ENCODE measurements around the gene ARHGAP15. TPM values are rescaled to one million over a fixed set of nuclear protein-coding genes. Genes with fewer than 3 reads are reported as not detected.

ARHGAP15 gene
- total RNA-seq, 3 donors from 2014 or later: 5.3 to 8.2 (median 5.8) TPM

DNA sequence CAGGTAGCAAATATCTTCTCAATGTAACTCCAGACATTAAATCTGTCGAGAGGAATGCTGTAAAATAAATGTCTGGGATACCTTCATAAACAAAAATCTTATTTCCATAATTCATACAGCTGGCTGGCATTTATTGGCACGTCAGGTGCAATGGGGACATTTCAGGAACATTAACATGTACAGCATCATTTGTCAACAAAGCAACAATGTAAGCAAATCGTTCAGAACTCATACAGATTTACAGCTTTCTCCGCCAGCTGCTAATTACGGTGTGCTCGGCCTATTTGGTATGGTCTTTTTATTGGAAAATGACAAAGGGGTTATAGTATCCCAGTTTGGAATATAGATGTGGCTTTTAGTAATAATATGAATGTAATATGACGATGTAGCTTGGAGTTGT is 464.9 kb downstream of the ARHGAP15 start:
- ATAC-seq (no peak), DNase-seq (no peak)
- TF ChIP-seq, protein P1, sequence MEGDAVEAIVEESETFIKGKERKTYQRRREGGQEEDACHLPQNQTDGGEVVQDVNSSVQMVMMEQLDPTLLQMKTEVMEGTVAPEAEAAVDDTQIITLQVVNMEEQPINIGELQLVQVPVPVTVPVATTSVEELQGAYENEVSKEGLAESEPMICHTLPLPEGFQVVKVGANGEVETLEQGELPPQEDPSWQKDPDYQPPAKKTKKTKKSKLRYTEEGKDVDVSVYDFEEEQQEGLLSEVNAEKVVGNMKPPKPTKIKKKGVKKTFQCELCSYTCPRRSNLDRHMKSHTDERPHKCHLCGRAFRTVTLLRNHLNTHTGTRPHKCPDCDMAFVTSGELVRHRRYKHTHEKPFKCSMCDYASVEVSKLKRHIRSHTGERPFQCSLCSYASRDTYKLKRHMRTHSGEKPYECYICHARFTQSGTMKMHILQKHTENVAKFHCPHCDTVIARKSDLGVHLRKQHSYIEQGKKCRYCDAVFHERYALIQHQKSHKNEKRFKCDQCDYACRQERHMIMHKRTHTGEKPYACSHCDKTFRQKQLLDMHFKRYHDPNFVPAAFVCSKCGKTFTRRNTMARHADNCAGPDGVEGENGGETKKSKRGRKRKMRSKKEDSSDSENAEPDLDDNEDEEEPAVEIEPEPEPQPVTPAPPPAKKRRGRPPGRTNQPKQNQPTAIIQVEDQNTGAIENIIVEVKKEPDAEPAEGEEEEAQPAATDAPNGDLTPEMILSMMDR (IDR thresholded peaks at IDR 0.05): no peak
- no peaks in the 10 kb centered on the region for H3K36me3 ChIP-seq (ENCODE audit: low read depth)
- intact Hi-C loops (cut with DNase I, micrococcal nuclease): no loop called here
- no peak overlapping the region for H3K4me3 ChIP-seq
- H3K9me3 ChIP-seq: no peaks in the 10 kb centered on the region
- H3K4me1 ChIP-seq (ENCODE audit: low read depth): no peaks in the 10 kb centered on the region

- no peak for ATAC-seq
- no peak for DNase-seq
- TF ChIP-seq, protein P1 (IDR thresholded peaks at IDR 0.05): no peak
Measured at GRCh38 chr2:143594745-143595144, 465.5 kb downstream of the ARHGAP15 start.

DNA sequence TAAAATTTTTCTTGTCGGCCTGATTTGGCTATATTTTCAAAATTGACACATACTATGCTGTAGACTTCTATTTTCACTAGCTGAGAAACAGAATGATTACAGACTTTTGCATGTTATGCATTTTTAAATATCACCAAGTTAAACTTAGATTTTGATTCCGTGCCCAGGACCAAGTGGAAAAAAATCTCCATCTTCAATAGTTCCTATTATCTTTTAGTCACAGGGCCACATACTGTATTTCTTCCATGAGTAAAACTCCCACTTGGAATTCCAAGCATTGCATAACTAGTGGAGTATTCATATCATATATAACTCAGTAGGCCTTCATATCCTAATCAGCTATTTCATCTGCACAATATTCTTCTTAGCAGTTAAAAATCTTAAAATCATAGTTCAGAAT is 470.9 kb downstream of the ARHGAP15 start:
- intact Hi-C loops (cut with DNase I, micrococcal nuclease): no loop called here
- H3K4me1 ChIP-seq (ENCODE audit: low read depth): no peaks in the 10 kb centered on the region
- TF ChIP-seq, protein P1 (IDR thresholded peaks at IDR 0.05): no peak
- no peaks in the 10 kb centered on the region for H3K36me3 ChIP-seq (ENCODE audit: low read depth)
- ATAC-seq: no peak
- no peaks in the 10 kb centered on the region for H3K9me3 ChIP-seq
- no peak overlapping the region for H3K4me3 ChIP-seq
- DNase-seq: no peak

More at GRCh38 chr2:143594745-143595144, 465.5 kb downstream of the ARHGAP15 start:
- intact Hi-C loops (cut with DNase I, micrococcal nuclease): no loop called here
- no peak overlapping the region for H3K4me3 ChIP-seq
- no peaks in the 10 kb centered on the region for H3K9me3 ChIP-seq
- no peaks in the 10 kb centered on the region for H3K36me3 ChIP-seq (ENCODE audit: low read depth)
- H3K4me1 ChIP-seq (ENCODE audit: low read depth): no peaks in the 10 kb centered on the region

- intact Hi-C loops (cut with DNase I, micrococcal nuclease): no loop called here
- ATAC-seq (no peak), DNase-seq (no peak)
- TF ChIP-seq, protein P1 (IDR thresholded peaks at IDR 0.05): no peak
- Histone ChIP-seq H3K4me1 (ENCODE audit: low read depth) (no peaks in the 10 kb centered on the region), H3K4me3 (no peak overlapping the region), H3K9me3 (no peaks in the 10 kb centered on the region), H3K36me3 (ENCODE audit: low read depth) (no peaks in the 10 kb centered on the region)
Measured at GRCh38 chr2:143601828-143602227, 472.6 kb downstream of the ARHGAP15 start.

GRCh38 chr2:143603035-143603655 is 473.9 kb downstream of the ARHGAP15 start:
- H3K36me3 ChIP-seq (ENCODE audit: low read depth): no peaks in the 10 kb centered on the region
- intact Hi-C loops (cut with DNase I, micrococcal nuclease): no loop called here
- H3K9me3 ChIP-seq: no peaks in the 10 kb centered on the region
- TF ChIP-seq, protein P1 (IDR thresholded peaks at IDR 0.05): no peak
- no peaks in the 10 kb centered on the region for H3K4me1 ChIP-seq (ENCODE audit: low read depth)
- no peak overlapping the region for H3K4me3 ChIP-seq
- ATAC-seq (no peak), DNase-seq (no peak)
